SIG-M5 treated with dmso at 0.1 percent for 504 hours (cell line): ENCODE measurements around the gene SMURF2.
A peak's percentile ranks its signal among the peaks of the same experiment; 100 is the strongest.
"Not testable (repeated sequence)": the region's sequence is repeated elsewhere in the genome, so short reads cannot be mapped to it uniquely, and the experiment has no call there.

Experiments used
- DNase-seq: peaks from one replicate; lab custom pipeline; 2025; ENCODE audit not compliant: unreplicated experiment; lab: John Stamatoyannopoulos, UW

Gene SMURF2

DNA sequence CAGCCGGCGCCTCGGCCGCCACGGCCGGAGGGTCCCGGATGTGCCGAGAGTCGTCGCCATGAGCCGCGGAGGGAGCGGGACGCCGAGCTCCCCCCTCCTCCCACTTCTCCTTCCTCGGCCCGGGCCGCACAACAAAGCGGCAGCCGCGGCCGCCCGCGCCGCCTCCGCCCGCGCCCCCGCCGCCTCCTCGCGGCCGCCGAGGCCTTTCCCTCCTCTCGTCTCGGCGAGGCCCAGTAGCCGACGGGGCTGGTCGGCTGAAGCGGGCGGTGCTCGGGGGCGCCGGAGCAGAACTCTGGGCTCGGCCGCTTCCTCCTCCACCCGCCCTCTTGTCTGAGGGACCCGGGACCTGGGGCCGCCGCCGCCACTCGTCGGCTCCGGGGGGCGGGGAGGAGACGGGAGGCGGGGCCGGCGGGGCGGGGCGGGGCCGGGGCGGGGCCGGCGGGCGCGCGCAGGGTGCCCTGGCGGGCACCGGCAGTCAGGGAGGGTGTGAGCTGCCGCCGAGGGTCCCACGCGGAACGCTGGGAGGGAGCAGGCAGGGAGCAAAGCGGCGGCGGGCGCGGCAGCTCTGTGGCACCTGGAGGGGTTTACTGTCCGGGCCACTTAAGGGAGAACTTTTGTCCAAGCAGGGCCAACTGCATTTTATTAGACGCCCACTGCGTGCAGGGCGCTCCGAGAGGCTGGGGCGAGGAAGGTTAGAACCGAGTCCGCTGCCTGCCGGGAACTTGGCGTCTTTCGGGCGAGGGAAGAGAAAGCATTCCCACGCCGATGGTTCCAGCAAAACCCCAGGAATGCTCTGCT lies at the start of gene SMURF2:
TSS of gene SMURF2 (minus strand) at position 332 of the 798 bp plus-strand sequence. CDS start 427 bp downstream, outside the sequence.
- peak; percentile 80 for DNase-seq

GRCh38 chr17:64709481-64709880 lies 47.4 kb upstream of the SMURF2 start:
- DNase-seq: no peak

DNA sequence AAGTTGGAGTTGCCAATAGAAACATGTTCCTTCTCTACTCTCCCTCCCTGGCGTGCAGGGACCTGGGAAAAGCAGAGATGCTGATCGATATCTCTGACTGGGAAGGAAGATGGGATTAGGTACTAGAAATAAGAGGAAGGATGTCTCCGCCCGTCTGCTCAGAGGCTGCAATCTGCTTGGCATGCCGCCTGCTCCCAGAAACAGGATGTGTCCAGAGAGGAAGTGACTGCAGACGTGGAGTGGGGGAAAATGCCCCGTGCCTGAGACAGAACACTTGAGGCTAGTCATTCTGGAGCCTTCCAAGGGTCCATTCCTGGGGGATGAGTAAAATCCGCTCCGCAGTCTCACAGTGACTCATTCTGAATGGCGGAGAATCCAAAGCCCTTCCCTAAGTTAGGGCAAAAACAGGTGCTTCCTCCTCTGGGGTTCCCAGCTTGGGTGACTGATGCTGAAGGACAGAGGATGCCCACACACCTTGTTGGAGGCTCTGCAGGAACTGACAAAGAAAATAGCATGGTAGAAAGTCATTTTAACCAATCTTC lies 45.0 kb upstream of the SMURF2 start:
- peak; percentile 58 for DNase-seq

DNA sequence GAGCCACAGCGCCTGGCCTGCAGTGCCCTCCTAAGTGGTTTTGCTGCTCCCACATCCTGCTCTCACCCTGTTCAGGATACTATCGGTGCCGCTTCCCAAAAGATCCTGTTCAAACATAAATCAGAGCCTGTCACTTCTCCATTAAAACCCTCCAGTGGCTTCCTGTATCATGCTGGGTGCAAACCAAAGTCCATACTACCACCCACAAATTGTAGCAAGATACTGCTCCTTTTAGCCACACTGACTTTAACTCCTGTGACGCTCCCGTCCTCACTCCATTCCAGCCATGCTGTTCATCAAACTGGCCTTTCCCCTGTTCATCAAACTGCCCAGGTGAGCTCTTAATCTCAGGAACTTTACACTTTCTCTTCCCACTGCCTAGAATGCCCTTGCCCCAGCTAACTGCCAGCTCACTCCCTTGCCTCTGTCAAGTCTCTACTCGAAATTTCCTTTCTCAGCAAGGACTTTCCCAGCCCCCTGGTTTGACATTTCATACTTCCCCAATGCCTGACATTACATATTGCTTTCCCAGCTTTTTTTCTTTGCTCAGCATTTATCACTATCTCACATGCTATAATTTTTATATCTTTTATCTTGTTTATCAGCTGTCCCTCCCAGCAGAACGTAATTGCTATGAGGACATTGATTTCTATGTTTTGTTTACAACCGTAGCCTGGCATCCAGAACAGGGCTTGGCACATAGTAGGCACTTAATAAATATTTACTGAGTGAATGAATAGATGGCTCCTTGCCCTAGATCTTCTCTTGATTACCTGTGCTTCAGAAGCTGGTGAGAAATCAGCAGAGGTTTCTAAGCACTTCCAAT lies 44.3 kb upstream of the SMURF2 start:
- DNase-seq: no peak

DNA sequence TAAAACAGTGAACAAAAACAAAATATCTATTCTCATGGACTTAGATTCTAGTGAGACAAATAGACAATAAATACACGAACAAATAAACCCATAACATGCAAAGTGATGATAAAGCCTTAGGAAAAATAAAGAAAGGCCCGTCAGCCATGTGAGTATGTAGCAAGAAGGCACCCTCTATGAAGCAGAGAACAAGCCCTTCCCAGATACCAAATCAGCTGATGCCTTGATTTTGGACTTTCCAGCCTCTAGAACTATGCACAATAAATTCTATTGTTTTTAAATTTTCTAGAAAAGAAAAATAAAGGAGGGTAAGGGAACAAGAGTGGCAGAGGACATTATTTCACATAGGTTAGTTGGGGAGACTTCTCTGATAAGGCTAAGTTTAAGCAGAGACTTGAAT lies 40.7 kb upstream of the SMURF2 start:
- DNase-seq: no peak

GRCh38 chr17:64698725-64699124 lies 36.6 kb upstream of the SMURF2 start:
- no peak for DNase-seq

GRCh38 chr17:64694207-64694606 lies 32.1 kb upstream of the SMURF2 start:
- DNase-seq: peak; percentile 59

DNA sequence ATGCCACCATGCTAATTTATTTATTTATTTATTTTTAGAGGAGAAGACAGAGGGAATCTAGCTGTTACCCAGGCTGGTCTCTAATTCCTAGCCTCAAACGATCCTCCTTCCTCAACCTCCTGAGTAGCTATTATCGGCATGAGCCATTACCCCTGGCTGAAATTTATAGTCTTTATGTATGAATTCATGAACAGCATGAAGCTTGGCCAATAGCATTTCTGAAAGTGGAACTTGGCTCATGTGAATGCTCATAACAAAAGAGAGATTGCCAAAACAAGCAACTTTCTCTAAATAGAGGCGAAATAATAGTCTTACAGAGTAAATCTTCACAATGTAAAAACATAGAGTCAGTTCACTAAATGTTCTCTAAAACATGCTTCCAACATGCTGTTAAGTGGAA lies 30.1 kb upstream of the SMURF2 start:
- DNase-seq: no peak

DNA sequence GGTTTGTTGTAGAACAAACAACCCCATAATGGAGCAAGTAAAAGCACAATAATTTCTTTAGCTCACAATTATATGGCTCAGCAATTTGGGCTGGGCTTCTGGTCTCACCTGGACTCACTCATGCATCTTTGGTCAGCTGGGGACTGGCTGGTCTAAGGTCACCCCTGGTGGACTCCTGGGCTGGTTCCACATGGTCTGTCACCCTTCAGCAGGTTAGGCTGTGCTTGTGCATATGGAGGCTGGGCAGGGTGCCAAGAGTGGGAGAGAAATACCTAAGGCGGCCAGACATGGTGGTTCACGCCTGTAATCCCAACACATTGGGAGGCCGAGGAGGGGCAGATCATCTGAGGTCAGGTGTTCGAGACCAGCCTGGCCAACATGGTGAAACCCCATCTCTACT lies 27.0 kb upstream of the SMURF2 start:
- no peak for DNase-seq

GRCh38 chr17:64688481-64688880 lies 26.4 kb upstream of the SMURF2 start:
- no peak for DNase-seq

- DNase-seq: no peak
These were observed 25.9 kb upstream of the SMURF2 start for GRCh38 chr17:64687961-64688360.

GRCh38 chr17:64687376-64687775 lies 25.3 kb upstream of the SMURF2 start:
- DNase-seq: no peak

DNA sequence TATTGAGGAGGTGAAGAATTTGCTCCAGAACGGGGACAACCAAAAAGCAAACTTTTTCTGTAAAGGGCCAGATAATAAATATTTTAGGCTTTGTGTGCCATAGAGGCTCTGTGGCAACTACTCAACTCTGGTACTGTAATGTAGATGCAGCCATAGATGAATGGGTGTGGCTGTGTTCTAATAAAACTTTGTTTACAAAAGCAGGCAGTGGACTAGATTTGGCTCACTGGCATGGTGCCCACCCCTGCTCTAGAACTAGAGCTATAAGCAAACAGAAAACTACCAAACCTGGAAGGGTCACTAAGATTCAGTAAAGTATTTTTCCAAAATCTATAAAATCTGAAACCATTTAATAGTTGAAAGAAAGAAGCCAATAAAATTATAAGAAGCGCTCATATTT lies 24.6 kb upstream of the SMURF2 start:
- DNase-seq: no peak

- no peak for DNase-seq
These were observed 23.6 kb upstream of the SMURF2 start for GRCh38 chr17:64685705-64686104.

- DNase-seq: no peak
These were observed 21.7 kb upstream of the SMURF2 start for GRCh38 chr17:64683796-64684195.

DNA sequence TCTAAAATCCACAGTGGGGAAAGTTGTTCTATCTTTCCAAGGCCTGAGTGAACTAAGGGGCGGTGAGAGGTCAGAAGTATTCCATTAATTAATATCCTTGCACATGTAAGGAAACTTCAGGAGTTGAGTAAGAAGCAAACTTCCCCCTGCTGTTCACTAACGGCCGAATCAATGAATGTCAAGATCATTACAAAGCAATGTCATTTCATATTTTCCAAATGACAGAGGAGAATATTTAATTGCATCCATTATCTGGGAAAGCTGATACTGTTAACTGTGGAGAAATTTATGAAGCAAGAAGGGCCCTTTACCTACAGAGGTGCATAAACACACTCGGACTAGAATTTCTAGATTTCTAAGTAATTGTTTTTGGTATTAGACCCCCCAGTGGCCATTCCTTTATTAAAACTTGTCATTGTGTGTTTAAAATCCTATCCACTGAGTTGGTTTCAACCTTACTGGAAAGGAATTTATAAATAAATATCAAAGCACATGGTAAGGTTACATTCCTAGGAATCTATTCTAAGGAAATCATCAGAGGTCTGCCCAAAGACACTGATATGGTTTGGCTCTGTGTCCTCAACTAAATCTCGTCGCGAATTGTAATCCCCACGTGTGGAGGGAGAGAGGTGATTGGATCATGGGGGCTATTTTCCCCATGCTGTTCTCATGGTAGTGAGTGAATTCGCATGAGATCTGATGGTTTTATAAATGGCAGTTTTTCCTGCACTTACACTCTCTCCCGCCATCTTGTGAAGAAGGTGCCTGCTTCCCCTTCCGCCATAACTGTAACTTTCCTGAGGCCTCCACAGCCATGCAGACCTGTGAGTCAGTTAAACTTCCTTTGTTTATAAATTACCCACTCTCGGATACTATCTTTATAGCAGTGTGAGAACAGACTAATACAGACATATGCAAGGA lies 20.4 kb upstream of the SMURF2 start:
- no peak for DNase-seq

DNA sequence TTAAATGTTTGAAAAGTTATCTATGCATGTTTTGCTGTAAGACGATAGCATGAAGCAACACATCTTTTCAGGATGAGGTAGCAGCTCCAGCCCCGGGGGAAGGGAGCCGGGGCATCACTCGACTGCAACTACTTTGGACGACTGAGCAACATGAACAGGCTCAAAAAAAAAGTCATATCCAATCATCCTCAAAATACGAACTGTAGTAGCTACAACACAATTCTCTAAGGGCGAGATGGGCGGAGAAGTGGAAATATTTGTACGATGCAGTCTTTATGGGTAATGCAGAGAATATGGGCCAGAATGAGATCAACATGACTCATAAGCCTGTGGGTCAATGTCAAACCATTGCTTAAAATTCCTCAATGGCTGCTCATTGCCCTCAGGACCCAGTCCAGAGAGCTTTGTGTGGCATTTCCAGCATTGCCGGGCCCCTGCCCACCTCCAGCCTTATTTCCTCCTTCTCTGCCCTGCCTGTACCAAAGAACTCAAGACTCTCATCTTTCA lies 17.7 kb upstream of the SMURF2 start:
- peak; percentile 57 for DNase-seq

DNA sequence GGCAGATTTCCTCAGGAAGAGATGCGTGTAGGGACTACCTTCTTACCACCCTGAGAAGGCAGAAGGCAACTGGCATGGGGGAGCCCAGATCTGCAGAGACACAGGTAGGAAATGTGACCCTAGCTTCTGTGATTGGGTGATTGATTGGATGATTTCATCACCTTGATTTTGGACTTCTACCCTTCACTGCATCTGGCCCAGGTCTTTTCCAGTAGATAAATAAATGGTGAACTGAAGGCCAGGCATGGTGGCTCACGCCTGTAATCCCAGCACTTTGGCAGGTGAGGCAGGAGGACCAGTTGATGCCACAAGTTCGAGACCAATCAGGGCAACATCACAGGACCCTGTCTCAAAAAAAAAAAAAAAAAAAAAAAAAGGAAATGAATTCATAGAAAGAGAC lies 14.7 kb upstream of the SMURF2 start:
- no peak for DNase-seq

GRCh38 chr17:64670843-64671590 lies 8.9 kb upstream of the SMURF2 start:
- not testable (repeated sequence) for DNase-seq
